ENCODE measurements around the gene UBE2QL1. TPM values are rescaled to one million over a fixed set of nuclear protein-coding genes. Genes with fewer than 3 reads are reported as not detected.

The UBE2QL1 gene
- polyA plus RNA-seq, 1 of the 3 experiments (the other 2 are of a cell fraction) = 0.28 TPM

GRCh38 chr5:6411141-6411540 is 37.5 kb upstream of the UBE2QL1 start:
- 82% methylated on average over 11 of the region's 15 CpGs for whole genome bisulfite sequencing (ENCODE audit: low lambda C conversion rate)
- Histone ChIP-seq H3K9me3 (no peaks in the 10 kb centered on the region), H3K9me2 (no peaks in the 10 kb centered on the region), H3K4me1 (ENCODE audit: control insufficient read depth in 1 of 2, insufficient read depth in 2 of 2, low read depth in 1 of 2, low read length in 1 of 2) (peaks cover 0 to 4% of the 10 kb centered on the region in 2 experiments; a peak in 1 of 4 replicates), H3K36me3 (replicated peaks in 1 of 2; ENCODE audit: control insufficient read depth in 1 of 2, insufficient read depth in 2 of 2, low read length in 1 of 2) (no peaks in the 10 kb centered on the region), H3K79me2 (ENCODE audit: insufficient read depth) (no peaks in the 10 kb centered on the region), H3K27ac (ENCODE audit: low read depth in 2 of 2, low read length in 1 of 2) (no peak overlapping the region), H2AFZ (ENCODE audit: low read depth) (no peak overlapping the region), H3K4me2 (no peak overlapping the region), H3K4me3 (ENCODE audit: low read depth in 2 of 2, low read length in 1 of 2) (no peak overlapping the region), H3K27me3 (ENCODE audit: insufficient read depth) (no peaks in the 10 kb centered on the region), H3K9ac (no peak overlapping the region), H3F3A (replicated peaks; ENCODE audit: insufficient read depth) (no peaks in the 10 kb centered on the region), H4K20me1 (ENCODE audit: insufficient read depth) (no peaks in the 10 kb centered on the region)
- DNase-seq = no peak
- ChIA-PET POLR2A (no interaction called here), CTCF (no interaction called here)
- TF ChIP-seq RCOR1 (IDR thresholded peaks at IDR 0.05; ENCODE audit: low read length) = no peak
- no peak for TF ChIP-seq ELF1 (IDR thresholded peaks at IDR 0.05)
- TF ChIP-seq RFX5 (IDR thresholded peaks at IDR 0.05; ENCODE audit: low read length) = no peak
- no peak for TF ChIP-seq SIN3A (IDR thresholded peaks at IDR 0.05; ENCODE audit: borderline replicate concordance, low read depth, low read length)
- TF ChIP-seq CHD2 (IDR thresholded peaks at IDR 0.05; ENCODE audit: low read length, partially characterized antibody) = no peak
- TF ChIP-seq, protein P1, sequence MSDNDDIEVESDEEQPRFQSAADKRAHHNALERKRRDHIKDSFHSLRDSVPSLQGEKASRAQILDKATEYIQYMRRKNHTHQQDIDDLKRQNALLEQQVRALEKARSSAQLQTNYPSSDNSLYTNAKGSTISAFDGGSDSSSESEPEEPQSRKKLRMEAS (IDR thresholded peaks at IDR 0.05; ENCODE audit: low read depth) = no peak
- no peak for TF ChIP-seq EP300 (IDR thresholded peaks at IDR 0.05; ENCODE audit: borderline replicate concordance in 1 of 2, low read depth in 1 of 2, low read length in 1 of 2)
- no peak for TF ChIP-seq GABPA (IDR thresholded peaks at IDR 0.05; ENCODE audit: low read depth)
- TF ChIP-seq SMC3 (IDR thresholded peaks at IDR 0.05; ENCODE audit: low read depth, low read length) = no peak
- TF ChIP-seq, protein P2, sequence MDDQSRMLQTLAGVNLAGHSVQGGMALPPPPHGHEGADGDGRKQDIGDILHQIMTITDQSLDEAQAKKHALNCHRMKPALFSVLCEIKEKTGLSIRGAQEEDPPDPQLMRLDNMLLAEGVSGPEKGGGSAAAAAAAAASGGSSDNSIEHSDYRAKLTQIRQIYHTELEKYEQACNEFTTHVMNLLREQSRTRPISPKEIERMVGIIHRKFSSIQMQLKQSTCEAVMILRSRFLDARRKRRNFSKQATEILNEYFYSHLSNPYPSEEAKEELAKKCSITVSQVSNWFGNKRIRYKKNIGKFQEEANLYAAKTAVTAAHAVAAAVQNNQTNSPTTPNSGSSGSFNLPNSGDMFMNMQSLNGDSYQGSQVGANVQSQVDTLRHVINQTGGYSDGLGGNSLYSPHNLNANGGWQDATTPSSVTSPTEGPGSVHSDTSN (IDR thresholded peaks at IDR 0.05) = no peak
- no peak for TF ChIP-seq REST (IDR thresholded peaks at IDR 0.05; ENCODE audit: low read depth, low read length)
- TF ChIP-seq, protein P3, sequence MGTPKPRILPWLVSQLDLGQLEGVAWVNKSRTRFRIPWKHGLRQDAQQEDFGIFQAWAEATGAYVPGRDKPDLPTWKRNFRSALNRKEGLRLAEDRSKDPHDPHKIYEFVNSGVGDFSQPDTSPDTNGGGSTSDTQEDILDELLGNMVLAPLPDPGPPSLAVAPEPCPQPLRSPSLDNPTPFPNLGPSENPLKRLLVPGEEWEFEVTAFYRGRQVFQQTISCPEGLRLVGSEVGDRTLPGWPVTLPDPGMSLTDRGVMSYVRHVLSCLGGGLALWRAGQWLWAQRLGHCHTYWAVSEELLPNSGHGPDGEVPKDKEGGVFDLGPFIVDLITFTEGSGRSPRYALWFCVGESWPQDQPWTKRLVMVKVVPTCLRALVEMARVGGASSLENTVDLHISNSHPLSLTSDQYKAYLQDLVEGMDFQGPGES (IDR thresholded peaks at IDR 0.05; ENCODE audit: low read depth, low read length) = no peak
- no peak for TF ChIP-seq JUND (IDR thresholded peaks at IDR 0.05)
- no peak for TF ChIP-seq FOXM1 (IDR thresholded peaks at IDR 0.05; ENCODE audit: low read depth)
- no peak for TF ChIP-seq CTCF (IDR thresholded peaks at IDR 0.05)
- no peak for TF ChIP-seq ZBTB33 (IDR thresholded peaks at IDR 0.05; ENCODE audit: borderline replicate concordance, low read depth)
- TF ChIP-seq, protein P4, sequence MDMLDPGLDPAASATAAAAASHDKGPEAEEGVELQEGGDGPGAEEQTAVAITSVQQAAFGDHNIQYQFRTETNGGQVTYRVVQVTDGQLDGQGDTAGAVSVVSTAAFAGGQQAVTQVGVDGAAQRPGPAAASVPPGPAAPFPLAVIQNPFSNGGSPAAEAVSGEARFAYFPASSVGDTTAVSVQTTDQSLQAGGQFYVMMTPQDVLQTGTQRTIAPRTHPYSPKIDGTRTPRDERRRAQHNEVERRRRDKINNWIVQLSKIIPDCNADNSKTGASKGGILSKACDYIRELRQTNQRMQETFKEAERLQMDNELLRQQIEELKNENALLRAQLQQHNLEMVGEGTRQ (IDR thresholded peaks at IDR 0.05; ENCODE audit: borderline replicate concordance, low read depth, low read length) = no peak
- no peak for TF ChIP-seq EZH2phosphoT487 (IDR thresholded peaks at IDR 0.05; ENCODE audit: borderline replicate concordance, low read depth)

Data from SK-N-SH (cell line).